BE2C (cell line): Measurements from ENCODE around the gene CLDN3. TPM values are rescaled to one million over a fixed set of nuclear protein-coding genes. Genes with fewer than 3 reads are reported as not detected.
A peak's percentile ranks its signal among the peaks of the same experiment; 100 is the strongest.

ENCODE experiments used
- DNase-seq: peaks from one replicate; pipeline ENCODE4 v3.0.0-alpha.2; 2020
- H3K27me3 ChIP-seq: fragments of 250-450 bp; sonication (Bioruptor Pico); 2 replicates; pipeline ENCODE4 v1.5.1; 2020; ENCODE audit warnings: mild to moderate bottlenecking
- H3K36me3 ChIP-seq: fragments of 250-450 bp; sonication (Bioruptor Pico); 2 replicates; pipeline ENCODE4 v1.5.1; 2020; ENCODE audit warnings: mild to moderate bottlenecking
- H3K4me1 ChIP-seq: fragments of 250-450 bp; sonication (Bioruptor Pico); 2 replicates; pipeline ENCODE4 v1.5.1; 2020
- H3K4me3 ChIP-seq: 2 replicates; pipeline ENCODE4 v1.5.1; 2011; ENCODE audit warnings: low read depth, low read length
- H3K9me3 ChIP-seq: fragments of 250-450 bp; sonication (Bioruptor Pico); 2 replicates; pipeline ENCODE4 v1.5.1; 2020
- polyA plus RNA-seq: library from polyadenylated mRNA; unstranded; fragments of >200 nt; gene quantifications from one replicate; pipeline ENCODE4 v1.2.1, GENCODE V29; 2012; ENCODE audit warnings: low read depth, missing spikeins; ENCODE audit not compliant: insufficient read length, insufficient read depth
- TF ChIP-seq, protein P1 (sequence below): IDR thresholded peaks from 2 replicates; pipeline ENCODE4 v1.5.1; 2012; ENCODE audit warnings: mild to moderate bottlenecking, low read depth, low read length

The CLDN3 gene, protein sequence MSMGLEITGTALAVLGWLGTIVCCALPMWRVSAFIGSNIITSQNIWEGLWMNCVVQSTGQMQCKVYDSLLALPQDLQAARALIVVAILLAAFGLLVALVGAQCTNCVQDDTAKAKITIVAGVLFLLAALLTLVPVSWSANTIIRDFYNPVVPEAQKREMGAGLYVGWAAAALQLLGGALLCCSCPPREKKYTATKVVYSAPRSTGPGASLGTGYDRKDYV
- polyA plus RNA-seq, result not detected

DNA sequence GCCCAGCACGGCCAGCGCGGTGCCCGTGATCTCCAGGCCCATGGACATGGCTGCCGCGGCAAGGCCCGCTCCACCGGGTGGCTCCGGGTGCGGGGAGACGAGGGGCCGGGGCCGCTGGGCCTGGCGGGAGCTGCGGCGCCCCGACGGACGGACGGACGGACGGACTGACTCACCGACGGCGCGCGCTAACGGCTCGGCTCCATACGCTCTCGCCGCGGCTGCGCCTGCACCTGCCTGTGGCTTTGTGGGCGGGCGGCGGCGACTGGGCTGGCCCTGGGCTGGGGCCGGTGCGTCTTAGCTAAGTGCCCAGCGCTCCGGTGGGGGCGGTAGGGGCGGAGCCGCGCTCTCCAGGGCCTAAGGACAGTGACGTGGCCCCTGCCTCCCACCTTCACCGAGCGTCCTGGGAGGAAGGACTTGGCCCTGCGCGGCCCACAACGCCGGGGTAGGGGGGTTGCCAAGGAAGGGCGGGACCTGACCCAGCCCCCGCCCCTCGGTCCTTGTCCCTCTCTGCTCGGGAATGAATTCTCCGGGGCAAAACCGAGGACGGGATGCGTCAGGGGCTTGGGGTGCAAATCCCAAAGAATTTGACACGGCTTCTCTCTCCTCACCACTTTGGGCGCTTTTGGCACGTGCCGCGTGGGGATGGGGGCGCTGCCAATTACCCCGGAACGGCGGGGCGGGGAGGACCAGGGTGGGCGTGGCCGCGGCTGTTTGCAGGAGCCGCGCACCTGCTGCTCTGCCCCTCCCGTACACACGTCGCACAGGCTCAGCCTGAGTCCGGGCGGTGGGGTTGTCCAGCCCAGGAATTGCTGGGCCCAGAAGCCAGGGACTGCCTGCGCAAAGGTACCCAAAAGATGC, at the start of gene CLDN3:
CLDN3 (minus strand) TSS at position 269 of the 858 bp plus-strand sequence; CDS start at position 48, 221 bp downstream.
- Histone ChIP-seq H3K9me3 (no peaks in the 10 kb centered on the region), H3K36me3 (no peaks in the 10 kb centered on the region), H3K4me1 (no peaks in the 10 kb centered on the region), H3K4me3 (peak within 1 kb of the TSS; percentile 42), H3K27me3 (peaks cover 23% of the 10 kb centered on the region)
- TF ChIP-seq, protein P1, sequence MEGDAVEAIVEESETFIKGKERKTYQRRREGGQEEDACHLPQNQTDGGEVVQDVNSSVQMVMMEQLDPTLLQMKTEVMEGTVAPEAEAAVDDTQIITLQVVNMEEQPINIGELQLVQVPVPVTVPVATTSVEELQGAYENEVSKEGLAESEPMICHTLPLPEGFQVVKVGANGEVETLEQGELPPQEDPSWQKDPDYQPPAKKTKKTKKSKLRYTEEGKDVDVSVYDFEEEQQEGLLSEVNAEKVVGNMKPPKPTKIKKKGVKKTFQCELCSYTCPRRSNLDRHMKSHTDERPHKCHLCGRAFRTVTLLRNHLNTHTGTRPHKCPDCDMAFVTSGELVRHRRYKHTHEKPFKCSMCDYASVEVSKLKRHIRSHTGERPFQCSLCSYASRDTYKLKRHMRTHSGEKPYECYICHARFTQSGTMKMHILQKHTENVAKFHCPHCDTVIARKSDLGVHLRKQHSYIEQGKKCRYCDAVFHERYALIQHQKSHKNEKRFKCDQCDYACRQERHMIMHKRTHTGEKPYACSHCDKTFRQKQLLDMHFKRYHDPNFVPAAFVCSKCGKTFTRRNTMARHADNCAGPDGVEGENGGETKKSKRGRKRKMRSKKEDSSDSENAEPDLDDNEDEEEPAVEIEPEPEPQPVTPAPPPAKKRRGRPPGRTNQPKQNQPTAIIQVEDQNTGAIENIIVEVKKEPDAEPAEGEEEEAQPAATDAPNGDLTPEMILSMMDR, result no peak
- peak; percentile 23 for DNase-seq

DNA sequence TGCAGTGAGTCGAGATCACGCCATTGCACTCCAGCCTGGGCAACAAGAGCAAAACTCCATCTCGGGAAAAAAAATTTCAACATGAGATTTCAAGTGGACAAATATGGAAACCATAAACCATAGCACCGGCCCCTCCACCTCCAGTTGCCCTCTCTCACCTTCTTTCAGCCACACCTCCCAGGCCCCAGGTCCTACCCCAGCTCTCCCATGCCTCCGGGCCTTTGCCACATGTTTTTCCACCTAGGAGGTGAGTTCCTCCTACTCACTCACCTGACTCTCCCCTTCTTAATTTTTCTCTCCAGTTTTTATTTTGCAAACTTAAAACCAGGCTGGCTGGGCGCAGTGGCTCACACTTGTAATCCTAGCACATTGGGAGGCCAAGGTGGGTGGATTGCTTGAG, 47.1 kb upstream of the CLDN3 start:
- Histone ChIP-seq H3K4me1 (no peaks in the 10 kb centered on the region), H3K36me3 (no peaks in the 10 kb centered on the region), H3K4me3 (no peak overlapping the region), H3K9me3 (no peaks in the 10 kb centered on the region; the same call in 1 of the 2 replicates), H3K27me3 (no peaks in the 10 kb centered on the region)
- TF ChIP-seq, protein P1, result no peak
- DNase-seq, result no peak

DNA sequence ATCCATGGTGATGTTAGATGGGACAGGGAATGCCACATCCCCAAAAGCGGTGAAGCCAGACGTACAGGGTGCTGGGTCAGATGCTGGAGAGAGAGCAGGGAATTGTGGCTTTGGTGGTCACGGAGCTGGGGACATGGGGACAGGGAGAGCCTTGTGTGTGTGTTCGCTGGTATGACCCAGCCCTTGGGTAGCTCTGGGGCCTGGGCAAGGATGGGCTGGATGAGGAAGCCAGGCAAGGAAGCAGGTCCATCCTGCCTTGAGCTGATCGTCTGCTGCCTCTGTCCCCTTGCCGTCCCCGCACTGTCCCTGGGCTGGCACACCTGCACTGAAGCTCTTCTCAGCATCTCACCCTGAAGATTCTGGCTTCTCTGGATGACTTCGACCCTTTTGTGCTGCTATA, 45.4 kb upstream of the CLDN3 start:
- Histone ChIP-seq H3K4me1 (no peaks in the 10 kb centered on the region), H3K4me3 (no peak overlapping the region), H3K9me3 (no peaks in the 10 kb centered on the region; the same call in 1 of the 2 replicates), H3K27me3 (no peaks in the 10 kb centered on the region), H3K36me3 (no peaks in the 10 kb centered on the region)
- no peak for DNase-seq
- TF ChIP-seq, protein P1, result no peak

DNA sequence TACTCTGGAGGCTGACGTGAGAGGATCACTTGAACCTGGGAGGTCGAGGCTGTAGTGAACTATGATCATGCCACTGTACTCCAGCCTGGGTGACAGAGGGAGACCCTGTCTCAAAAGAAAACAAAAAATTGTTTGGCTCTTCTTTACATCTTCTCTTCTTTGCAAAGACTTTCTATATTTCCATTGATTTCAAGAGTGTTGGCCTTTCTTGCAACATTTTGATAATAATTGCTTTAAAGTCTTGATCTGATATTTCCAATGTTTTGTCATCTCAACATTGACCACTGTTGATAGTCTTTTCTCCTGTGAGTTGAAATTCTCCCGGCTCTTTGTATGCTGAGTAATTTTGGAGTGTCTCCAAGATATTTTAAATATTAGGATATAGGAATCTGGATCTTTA, 42.9 kb upstream of the CLDN3 start:
- Histone ChIP-seq H3K4me3 (no peak overlapping the region), H3K36me3 (no peaks in the 10 kb centered on the region), H3K27me3 (no peaks in the 10 kb centered on the region), H3K4me1 (no peaks in the 10 kb centered on the region), H3K9me3 (no peaks in the 10 kb centered on the region; the same call in 1 of the 2 replicates)
- DNase-seq, result no peak
- TF ChIP-seq, protein P1, result no peak

DNA sequence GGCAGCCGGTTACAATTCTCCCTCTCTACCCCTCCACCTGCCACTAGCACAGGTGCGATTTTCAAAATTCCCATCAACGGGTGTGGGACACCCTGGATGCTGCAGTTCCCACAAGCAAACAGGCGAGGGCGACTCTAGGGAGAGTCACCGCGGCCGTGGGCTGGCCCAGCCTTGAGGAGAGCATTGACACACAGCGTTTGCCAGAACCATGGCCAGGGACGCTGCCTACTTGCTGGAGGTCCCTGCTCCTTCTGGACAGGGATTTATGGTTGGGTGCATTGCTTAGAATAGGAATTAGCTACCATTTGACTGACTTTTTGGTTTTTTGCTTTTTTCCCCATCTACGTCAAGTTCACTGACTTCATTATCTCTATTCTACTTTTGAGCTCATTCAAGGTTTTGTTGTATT, 41.7 kb upstream of the CLDN3 start:
- Histone ChIP-seq H3K4me1 (no peaks in the 10 kb centered on the region), H3K36me3 (no peaks in the 10 kb centered on the region), H3K27me3 (no peaks in the 10 kb centered on the region), H3K9me3 (no peaks in the 10 kb centered on the region; the same call in 1 of the 2 replicates), H3K4me3 (no peak overlapping the region)
- peak; percentile 80 for DNase-seq
- TF ChIP-seq, protein P1, result peak; percentile 86
